ENCODE data around the gene HSBP1. TPM values are rescaled to one million over a fixed set of nuclear protein-coding genes. Genes with fewer than 3 reads are reported as not detected.

The HSBP1 gene
- total RNA-seq, 4 donors from 2014 or later: 20.0 to 25.1 (median 21.9) TPM

DNA sequence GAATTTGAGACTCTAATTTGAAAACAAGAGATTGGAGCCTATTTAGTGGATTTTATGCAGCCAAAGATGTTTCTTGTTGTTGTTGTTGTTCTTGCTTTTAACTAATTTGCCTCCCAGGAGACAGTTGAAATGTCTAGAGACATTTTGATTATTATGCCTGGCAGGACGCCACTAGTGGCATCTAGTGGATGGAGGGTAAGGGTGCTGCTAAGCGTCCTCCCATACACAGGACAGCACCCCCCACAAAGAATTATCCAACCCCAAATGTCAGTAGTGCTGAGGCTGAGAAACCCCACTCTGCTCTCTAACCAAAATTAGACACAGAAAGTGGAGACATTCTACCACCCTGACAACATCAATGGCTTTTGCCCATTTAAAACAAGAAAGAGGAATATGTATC lies 15.4 kb upstream of the HSBP1 start:
- DNase-seq (ENCODE audit: low spot score): no peak
- no peak for ATAC-seq (ENCODE audit: low FRiP score)
- TF ChIP-seq, protein P1, sequence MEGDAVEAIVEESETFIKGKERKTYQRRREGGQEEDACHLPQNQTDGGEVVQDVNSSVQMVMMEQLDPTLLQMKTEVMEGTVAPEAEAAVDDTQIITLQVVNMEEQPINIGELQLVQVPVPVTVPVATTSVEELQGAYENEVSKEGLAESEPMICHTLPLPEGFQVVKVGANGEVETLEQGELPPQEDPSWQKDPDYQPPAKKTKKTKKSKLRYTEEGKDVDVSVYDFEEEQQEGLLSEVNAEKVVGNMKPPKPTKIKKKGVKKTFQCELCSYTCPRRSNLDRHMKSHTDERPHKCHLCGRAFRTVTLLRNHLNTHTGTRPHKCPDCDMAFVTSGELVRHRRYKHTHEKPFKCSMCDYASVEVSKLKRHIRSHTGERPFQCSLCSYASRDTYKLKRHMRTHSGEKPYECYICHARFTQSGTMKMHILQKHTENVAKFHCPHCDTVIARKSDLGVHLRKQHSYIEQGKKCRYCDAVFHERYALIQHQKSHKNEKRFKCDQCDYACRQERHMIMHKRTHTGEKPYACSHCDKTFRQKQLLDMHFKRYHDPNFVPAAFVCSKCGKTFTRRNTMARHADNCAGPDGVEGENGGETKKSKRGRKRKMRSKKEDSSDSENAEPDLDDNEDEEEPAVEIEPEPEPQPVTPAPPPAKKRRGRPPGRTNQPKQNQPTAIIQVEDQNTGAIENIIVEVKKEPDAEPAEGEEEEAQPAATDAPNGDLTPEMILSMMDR (IDR thresholded peaks at IDR 0.05): no peak

DNA sequence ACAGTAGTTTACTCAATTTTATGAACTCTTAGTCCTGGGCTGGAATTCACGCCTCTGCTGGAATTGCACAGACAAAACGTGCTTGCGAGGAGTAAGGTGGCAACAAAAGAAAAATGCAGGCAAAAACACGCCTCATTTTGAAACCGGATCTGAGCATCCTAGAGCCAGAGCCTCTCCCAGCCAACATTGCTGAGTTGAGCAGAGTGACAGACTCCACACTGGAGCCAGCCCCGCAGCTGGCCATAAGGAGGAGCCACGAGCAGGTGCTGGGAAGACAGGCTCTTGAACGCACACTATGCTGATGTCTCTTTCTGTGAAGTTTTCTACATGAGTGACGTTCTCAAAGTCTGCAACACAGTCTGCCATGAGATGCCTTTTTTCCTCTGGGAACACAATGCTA lies 14.6 kb upstream of the HSBP1 start:
- TF ChIP-seq, protein P1 (IDR thresholded peaks at IDR 0.05): no peak
- no peak for ATAC-seq (ENCODE audit: low FRiP score)
- no peak for DNase-seq (ENCODE audit: low spot score)

DNA sequence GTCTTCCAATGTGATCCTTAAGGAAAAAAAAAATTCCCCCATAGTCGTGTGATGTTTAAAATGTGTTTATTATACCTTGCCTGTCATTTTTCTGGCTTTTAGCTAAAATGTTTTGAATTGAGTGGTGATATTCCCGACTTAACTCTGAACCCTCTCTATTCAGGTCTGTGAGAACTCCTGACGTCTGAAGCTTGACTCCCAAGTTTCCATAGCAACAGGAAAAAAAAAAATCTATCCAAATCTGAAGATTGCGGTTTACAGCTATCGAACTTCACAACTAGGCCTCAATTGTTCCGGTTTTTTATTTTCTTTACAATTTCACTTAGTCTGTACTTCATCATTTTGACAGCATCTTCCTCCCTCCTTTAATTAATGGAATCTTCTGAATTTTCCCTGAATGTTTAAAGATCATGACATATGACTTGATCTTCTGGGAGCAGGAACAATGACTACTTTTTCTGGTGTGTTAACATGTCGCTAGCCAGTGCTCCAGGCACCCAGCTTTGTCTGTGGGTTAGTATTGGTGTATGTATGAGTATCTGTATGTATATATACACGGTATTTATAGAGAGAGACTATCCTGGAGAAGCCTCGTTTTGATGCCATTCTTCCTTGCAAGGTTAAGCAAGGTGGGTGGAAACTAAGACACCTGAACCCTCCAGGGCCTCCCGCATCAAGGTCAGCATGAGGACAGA lies 12.8 kb upstream of the HSBP1 start:
- DNase-seq (ENCODE audit: low spot score) (no peak), ATAC-seq (ENCODE audit: low FRiP score) (no peak)
- TF ChIP-seq, protein P1 (IDR thresholded peaks at IDR 0.05): no peak

DNA sequence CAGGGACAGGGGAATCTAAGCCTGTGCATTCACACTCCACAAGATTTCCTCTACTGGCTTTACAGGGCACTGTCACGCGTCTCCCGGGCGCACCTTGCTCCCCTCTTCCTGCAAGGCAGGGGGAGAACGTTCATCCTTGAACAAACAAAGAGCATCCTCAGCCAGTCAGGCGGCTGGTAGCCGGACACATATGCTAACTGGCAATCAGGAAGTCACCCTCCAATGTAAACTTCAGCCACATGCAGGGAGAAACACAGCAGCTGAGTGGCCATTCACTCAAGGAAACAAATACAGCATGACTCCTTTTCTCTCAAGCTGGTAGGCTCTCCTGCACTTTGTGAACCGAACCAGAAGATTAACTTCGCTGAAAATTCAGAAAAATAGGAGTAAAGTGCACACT lies 10.8 kb upstream of the HSBP1 start:
- ATAC-seq (ENCODE audit: low FRiP score) (no peak), DNase-seq (ENCODE audit: low spot score) (no peak)
- TF ChIP-seq, protein P1 (IDR thresholded peaks at IDR 0.05): no peak

DNA sequence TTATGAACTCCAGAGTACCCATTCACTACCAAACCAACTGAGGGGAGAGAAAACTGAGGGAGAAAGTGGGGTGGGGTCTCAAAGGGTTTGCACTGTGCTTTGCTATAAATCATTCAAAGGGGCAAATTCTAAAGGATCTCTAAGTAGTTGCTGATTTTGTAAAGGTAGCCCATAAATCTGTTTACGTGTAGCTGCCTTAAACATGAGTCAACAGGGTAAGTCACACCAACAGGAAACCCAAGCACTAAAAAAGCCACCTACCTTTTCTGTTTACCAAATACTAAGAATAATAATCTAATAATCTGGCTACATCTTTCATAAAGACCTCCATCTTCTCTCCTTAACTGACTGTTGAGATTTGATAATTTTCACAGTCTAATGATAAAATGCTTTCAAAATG lies 8.4 kb upstream of the HSBP1 start:
- DNase-seq (ENCODE audit: low spot score) (no peak), ATAC-seq (ENCODE audit: low FRiP score) (no peak)
- TF ChIP-seq, protein P1 (IDR thresholded peaks at IDR 0.05): no peak

DNA sequence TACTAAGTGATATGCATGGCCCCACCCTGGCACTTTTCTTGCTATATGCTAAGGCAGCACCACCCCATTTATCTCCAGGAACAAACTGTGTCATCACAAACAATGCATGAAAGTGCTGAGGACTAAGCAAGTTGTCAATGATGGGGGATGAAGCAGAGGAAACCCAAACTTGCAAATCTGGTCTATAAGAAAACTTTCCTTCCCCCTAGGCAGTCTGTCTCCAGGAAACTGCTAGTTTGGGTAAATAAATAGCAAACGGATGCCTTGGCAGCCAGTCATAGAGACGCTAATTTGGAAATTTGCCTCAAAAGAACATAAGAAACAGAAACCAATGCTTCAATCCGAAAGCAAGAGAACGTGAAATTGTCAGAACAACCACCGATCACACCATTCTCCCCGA lies 5.6 kb upstream of the HSBP1 start:
- DNase-seq (ENCODE audit: low spot score): no peak
- no peak for ATAC-seq (ENCODE audit: low FRiP score)
- TF ChIP-seq, protein P1 (IDR thresholded peaks at IDR 0.05): no peak

DNA sequence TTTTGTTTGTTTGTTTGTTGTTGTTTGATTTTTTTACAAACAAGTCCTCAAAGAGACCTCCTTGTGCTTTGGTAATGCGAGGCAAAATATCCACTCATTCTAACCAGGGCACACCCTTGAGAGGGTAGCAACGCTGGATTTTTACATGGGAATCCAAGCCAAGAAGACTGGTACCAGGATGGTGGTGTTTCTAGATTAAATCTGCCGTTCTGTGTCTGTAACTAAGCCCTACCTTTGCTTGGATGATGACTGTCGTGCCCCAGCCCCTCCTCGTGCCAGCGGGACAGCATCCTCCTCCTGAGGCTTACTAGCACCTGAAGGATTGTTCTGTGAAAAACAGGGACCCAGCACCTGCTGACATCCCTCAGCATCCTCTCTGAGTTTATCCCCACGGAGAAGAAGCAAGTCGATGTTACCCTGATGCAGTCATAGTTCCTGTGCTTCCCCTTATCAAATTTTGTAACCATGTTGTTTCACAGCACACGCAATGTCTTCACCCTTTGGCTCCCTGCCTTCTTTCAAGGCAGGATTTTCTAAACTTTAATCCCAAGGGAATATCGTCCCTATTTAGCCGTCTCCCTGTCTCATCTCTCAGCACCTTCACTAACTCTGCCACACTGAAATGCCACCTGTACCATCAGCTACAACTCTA lies 5.1 kb upstream of the HSBP1 start:
- TF ChIP-seq, protein P1 (IDR thresholded peaks at IDR 0.05): no peak
- ATAC-seq (ENCODE audit: low FRiP score) (peak; percentile 30), DNase-seq (ENCODE audit: low spot score) (no peak)

All from omental fat pad (tissue), 4 donors.